ENCODE results near the gene SLC15A1. TPM values are rescaled to one million over a fixed set of nuclear protein-coding genes. Genes with fewer than 3 reads are reported as not detected.

SLC15A1 gene
- total RNA-seq, 1 experiment from 2014 or later = 1.9 TPM

DNA sequence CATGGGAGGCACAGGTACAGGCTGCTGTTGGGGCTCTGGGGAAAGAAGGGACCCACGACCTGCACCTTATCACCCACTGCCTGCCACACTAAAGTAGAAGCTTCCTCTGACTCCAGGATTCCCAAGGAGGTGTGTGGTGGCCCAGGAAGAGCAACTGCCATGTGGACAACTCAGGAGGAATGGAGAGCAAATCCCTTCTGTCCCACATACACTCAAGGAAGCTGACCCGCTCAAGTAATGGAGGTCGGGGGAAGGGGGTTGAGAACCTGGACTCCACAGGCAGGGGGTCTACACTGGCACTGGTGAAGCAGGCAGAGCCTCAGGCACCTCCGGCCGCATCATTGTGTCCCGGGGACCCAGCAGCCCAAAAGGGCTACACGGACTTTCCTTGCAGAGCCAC lies 29.4 kb upstream of the SLC15A1 start:
- no peaks in the 10 kb centered on the region for H3K79me1 ChIP-seq (ENCODE audit: insufficient read depth, low read depth, low read length, poor library complexity, severe bottlenecking)
- Mint-ChIP-seq H3K27me3 (ENCODE audit: low read depth) (no peaks in the 10 kb centered on the region; the same call in 1 of the 2 replicates), H3K9me3 (peaks cover 0 to 2% of the 10 kb centered on the region in 2 experiments; a peak in 1 of 5 replicates), H3K27ac (no peak overlapping the region), H3K4me3 (no peak overlapping the region), H3K4me1 (peaks cover 7 to 9% of the 10 kb centered on the region in 2 experiments), H3K36me3 (ENCODE audit: insufficient read depth in 1 of 3, low read depth in 3 of 3) (no peaks in the 10 kb centered on the region; a peak in 1 of 7 replicates)
- H4K8ac ChIP-seq (replicated peaks; ENCODE audit: insufficient read length, low read depth, low read length) = no peak overlapping the region
- H2BK15ac ChIP-seq (ENCODE audit: low read depth, low read length) = no peak overlapping the region
- H3T11ph ChIP-seq (ENCODE audit: low read length) = no peak overlapping the region
- H3K23ac ChIP-seq (ENCODE audit: insufficient read length, low read depth, low read length) = no peak overlapping the region
- H3K56ac ChIP-seq (ENCODE audit: insufficient read length, low read depth, low read length) = no peak overlapping the region
- TF ChIP-seq, protein P1, sequence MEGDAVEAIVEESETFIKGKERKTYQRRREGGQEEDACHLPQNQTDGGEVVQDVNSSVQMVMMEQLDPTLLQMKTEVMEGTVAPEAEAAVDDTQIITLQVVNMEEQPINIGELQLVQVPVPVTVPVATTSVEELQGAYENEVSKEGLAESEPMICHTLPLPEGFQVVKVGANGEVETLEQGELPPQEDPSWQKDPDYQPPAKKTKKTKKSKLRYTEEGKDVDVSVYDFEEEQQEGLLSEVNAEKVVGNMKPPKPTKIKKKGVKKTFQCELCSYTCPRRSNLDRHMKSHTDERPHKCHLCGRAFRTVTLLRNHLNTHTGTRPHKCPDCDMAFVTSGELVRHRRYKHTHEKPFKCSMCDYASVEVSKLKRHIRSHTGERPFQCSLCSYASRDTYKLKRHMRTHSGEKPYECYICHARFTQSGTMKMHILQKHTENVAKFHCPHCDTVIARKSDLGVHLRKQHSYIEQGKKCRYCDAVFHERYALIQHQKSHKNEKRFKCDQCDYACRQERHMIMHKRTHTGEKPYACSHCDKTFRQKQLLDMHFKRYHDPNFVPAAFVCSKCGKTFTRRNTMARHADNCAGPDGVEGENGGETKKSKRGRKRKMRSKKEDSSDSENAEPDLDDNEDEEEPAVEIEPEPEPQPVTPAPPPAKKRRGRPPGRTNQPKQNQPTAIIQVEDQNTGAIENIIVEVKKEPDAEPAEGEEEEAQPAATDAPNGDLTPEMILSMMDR (conservative IDR thresholded peaks at IDR 0.05) = no peak
- no peak overlapping the region for H3K14ac ChIP-seq (ENCODE audit: insufficient read depth, low read length)
- H2BK120ac ChIP-seq (ENCODE audit: low read depth, low read length, poor library complexity, severe bottlenecking) = no peak overlapping the region
- H3K18ac ChIP-seq (ENCODE audit: insufficient read length, low read depth, low read length) = no peak overlapping the region
- no peaks in the 10 kb centered on the region; the same call in 1 of the 2 replicates for H3K4me1 ChIP-seq (ENCODE audit: insufficient read depth, low read length)
- H4K20me1 ChIP-seq (ENCODE audit: control insufficient read depth, insufficient read depth, insufficient read length) = no peaks in the 10 kb centered on the region
- H3K27me3 ChIP-seq (ENCODE audit: insufficient read depth, low read length) = no peaks in the 10 kb centered on the region
- no peak overlapping the region for H2BK12ac ChIP-seq (ENCODE audit: insufficient read length, low read depth, low read length)
- H3K9ac ChIP-seq (ENCODE audit: extremely low read depth, insufficient read length, low read length) = no peak overlapping the region
- no peaks in the 10 kb centered on the region for H3K9me3 ChIP-seq (ENCODE audit: control insufficient read depth, low read depth, low read length)
- WGBS (ENCODE audit: extremely low coverage, insufficient read length, low lambda C conversion rate) = no CpG with 5 or more reads among the region's 7 CpGs
- H4K91ac ChIP-seq (ENCODE audit: insufficient read length, low read depth, low read length) = no peak overlapping the region
- H3K23me2 ChIP-seq (ENCODE audit: insufficient read length, low read depth, low read length, poor library complexity, severe bottlenecking) = no peaks in the 10 kb centered on the region
- H3K4me2 ChIP-seq (ENCODE audit: insufficient read depth, insufficient read length, low read length) = no peak overlapping the region
- H2AFZ ChIP-seq (ENCODE audit: low read length) = no peak overlapping the region
- 0 out of 2 replicates have a peak, but pooled peaks cover 1% of the 10 kb centered on the region for H3K79me2 ChIP-seq (ENCODE audit: insufficient read depth, low read length)
- H3K4ac ChIP-seq (ENCODE audit: low read depth, low read length) = no peak overlapping the region
- no peak overlapping the region for H2BK5ac ChIP-seq (ENCODE audit: insufficient read length, low read length)
- no peak for DNase-seq
- H3K27ac ChIP-seq (ENCODE audit: insufficient read length, low read depth, low read length) = no peak overlapping the region
- no peak overlapping the region for H2BK20ac ChIP-seq (ENCODE audit: low read depth, low read length, poor library complexity, severe bottlenecking)
- H4K5ac ChIP-seq (ENCODE audit: insufficient read length, low read depth, low read length) = no peak overlapping the region
- H2AK5ac ChIP-seq (ENCODE audit: insufficient read length, low read length) = no peak overlapping the region

Data from H9 (cell line).